ENCODE measurements around the gene LLGL2.

Gene LLGL2

DNA sequence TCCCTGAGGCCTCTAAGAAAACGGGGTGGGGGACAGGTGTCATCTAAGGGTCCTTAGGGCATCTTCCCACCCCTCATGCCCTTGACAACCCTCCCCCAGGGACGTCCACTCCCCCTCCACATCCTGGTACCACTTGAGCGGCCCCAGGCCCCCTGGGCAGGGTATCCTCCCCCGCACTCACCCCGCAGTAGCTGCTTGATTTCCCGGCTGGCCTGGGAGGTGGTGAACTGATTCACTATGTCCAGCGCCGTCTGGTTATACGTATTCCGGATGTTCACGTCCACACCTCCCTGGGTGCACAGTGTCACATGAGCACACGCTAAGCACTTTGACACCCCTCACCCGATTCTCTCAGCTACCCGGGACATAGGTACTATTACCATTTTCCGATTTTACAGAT is 19.9 kb upstream of the LLGL2 start:
- no peak for TF ChIP-seq Cebpa-rat (IDR thresholded peaks at IDR 0.05)
- Histone ChIP-seq H3K9me3 (no peaks in the 10 kb centered on the region), H3K4me2 (peak overlapping the region; percentile 73), H3K4me1 (peaks cover 97% of the 10 kb centered on the region), H3K9ac (0 out of 2 replicates have a peak overlapping the region, but pooled peaks have one; percentile 38), H3K36me3 (peaks cover 97% of the 10 kb centered on the region), H3K27me3 (no peaks in the 10 kb centered on the region), H3K4me3 (no peak overlapping the region), H4K20me1 (peaks cover 47% of the 10 kb centered on the region), H3K27ac (peak overlapping the region; percentile 38)

DNA sequence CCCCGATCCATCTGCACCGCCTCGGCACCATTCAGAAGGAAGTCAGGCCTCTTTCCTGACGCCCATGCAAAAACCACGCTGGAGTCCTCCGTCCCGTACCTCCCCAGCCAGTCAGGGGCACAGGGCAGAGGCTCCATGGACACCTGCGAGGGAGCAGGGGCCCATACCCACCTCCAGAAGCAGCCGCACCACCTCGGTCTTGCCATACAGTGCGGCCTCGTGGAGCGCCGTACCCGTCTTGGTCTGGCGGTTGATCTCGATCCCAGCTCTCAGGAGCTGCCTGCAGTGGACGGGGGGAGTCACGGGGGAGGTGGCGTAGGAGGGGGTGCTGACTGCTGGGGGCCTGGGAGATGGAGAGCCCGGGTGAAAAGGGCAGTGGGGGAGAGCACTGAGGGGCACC is 19.4 kb upstream of the LLGL2 start:
- Histone ChIP-seq H3K4me2 (peak overlapping the region; percentile 73), H3K36me3 (peaks cover 97% of the 10 kb centered on the region), H3K27ac (peak overlapping the region; percentile 38), H3K9me3 (no peaks in the 10 kb centered on the region), H3K4me1 (peaks cover 97% of the 10 kb centered on the region), H3K4me3 (no peak overlapping the region), H3K27me3 (no peaks in the 10 kb centered on the region), H4K20me1 (peaks cover 52% of the 10 kb centered on the region), H3K9ac (0 out of 2 replicates have a peak overlapping the region, but pooled peaks have one; percentile 38)
- TF ChIP-seq Cebpa-rat (IDR thresholded peaks at IDR 0.05), result no peak

DNA sequence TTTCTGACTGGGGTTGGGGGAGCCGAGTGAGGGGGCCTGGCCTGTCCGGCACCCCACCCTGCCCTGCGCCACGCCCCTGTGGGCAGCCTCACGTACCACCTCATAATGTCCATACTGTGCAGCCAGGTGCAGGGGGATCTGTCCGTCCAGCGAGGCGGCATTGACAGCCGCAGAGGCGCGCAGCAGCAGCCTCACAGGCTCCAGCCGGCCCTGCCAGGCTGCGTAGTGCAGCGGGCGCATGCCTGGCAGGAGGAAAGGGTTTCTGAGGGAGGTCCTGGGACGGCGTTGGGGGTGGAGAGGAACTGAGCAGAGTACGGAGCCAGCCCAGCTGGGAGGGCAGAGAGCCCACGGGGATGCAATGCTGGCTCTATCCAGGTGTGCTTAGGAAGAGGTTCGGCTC is 18.6 kb upstream of the LLGL2 start:
- H3K36me3 ChIP-seq, result peaks cover 97% of the 10 kb centered on the region

DNA sequence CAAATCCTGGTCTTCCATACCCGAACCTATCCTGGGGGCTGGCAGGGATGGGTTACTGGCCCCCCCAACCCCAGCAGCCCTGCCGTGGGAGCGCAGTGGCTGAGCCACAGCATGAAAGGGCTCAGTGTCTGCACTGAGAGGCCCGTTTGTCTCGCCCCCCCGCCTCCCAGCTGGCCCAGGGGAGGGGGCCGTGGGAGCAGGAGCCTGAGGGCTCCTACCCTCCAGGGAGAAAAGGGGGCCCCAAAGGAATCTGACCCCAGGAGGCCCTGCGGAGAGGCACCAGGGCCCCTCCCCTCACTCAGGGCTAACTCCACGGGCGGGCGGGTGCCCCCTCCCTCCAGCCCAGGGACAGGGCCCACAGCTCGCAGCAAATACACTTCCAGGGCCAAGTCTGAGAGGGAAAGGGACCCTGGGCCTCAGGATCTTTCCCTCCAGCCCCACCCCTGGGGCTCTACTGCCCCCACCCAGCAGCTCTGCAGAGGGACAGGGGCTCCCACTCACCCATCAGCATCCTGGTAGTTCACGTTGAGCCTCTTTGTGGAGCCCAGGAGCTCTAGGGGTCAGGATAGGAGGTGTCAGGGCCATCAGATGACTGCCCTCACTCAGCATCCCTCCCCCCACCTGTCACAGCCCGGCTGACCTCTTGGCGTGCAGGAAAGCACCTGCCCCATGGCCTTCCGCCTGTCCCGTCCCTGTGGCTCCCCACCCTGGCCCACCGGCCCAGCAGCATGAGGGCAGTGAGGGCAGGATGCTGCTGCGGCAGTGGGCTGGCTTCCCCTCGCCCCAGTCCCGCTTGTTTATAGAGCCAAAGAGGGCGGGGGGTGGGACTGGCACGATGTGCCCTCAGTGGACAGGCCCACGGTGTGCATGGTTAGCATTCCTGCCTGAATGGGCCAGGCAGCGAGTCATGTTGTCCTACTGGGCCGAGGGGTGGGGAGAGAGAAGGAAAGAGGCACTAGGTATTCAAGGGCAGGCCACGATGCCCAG is 17.5 kb upstream of the LLGL2 start:
- Histone ChIP-seq H3K36me3 (peaks cover 95% of the 10 kb centered on the region), H3K4me1 (peaks cover 100% of the 10 kb centered on the region), H3K27me3 (no peaks in the 10 kb centered on the region), H3K4me3 (no peak overlapping the region), H3K9ac (peak overlapping the region; percentile 67), H3K4me2 (peak overlapping the region; percentile 73), H4K20me1 (peaks cover 71% of the 10 kb centered on the region), H3K27ac (peak overlapping the region; percentile 72), H3K9me3 (no peaks in the 10 kb centered on the region)
- TF ChIP-seq Cebpa-rat (IDR thresholded peaks at IDR 0.05), result no peak

More for the DNA sequence above, 18.6 kb upstream of the LLGL2 start:
- no peak for TF ChIP-seq Cebpa-rat (IDR thresholded peaks at IDR 0.05)
- Histone ChIP-seq H3K4me1 (peaks cover 97% of the 10 kb centered on the region), H3K9ac (peak overlapping the region; percentile 38; the same call in 1 of the 2 replicates), H4K20me1 (peaks cover 59% of the 10 kb centered on the region), H3K27ac (peak overlapping the region; percentile 72; the same call in 1 of the 2 replicates), H3K4me2 (peak overlapping the region; percentile 73), H3K4me3 (no peak overlapping the region), H3K9me3 (no peaks in the 10 kb centered on the region), H3K27me3 (no peaks in the 10 kb centered on the region)

DNA sequence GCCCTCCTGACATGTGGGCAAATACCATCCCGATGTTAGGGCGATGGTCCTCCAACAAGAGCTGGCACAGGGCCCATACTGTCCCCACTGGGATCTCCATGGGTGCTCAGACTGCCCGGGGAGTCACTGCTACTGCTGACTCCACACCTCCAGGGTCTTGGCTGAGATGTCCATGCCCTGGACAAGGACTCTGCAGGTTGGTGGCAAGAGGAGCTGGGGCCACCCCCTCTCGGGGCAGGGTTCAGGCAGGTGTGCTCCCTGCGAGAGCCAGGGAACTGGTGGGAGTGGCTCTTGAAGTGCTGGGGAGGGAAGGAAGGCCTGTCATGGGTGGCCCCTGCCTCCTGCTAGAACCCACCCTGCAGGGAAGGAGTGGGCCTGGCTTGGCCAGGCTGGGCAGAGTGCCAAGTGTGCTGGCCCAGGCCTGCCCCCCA is 16.6 kb upstream of the LLGL2 start:
- H3K4me2 ChIP-seq, result peak overlapping the region; percentile 73
- no peak for TF ChIP-seq Cebpa-rat (IDR thresholded peaks at IDR 0.05)
- H4K20me1 ChIP-seq, result peaks cover 80% of the 10 kb centered on the region
- H3K36me3 ChIP-seq, result peaks cover 94% of the 10 kb centered on the region
- no peaks in the 10 kb centered on the region for H3K27me3 ChIP-seq
- no peaks in the 10 kb centered on the region for H3K9me3 ChIP-seq
- peaks cover 100% of the 10 kb centered on the region for H3K4me1 ChIP-seq
- peak overlapping the region; percentile 65 for H3K9ac ChIP-seq
- H3K4me3 ChIP-seq, result no peak overlapping the region
- H3K27ac ChIP-seq, result peak overlapping the region; percentile 72

DNA sequence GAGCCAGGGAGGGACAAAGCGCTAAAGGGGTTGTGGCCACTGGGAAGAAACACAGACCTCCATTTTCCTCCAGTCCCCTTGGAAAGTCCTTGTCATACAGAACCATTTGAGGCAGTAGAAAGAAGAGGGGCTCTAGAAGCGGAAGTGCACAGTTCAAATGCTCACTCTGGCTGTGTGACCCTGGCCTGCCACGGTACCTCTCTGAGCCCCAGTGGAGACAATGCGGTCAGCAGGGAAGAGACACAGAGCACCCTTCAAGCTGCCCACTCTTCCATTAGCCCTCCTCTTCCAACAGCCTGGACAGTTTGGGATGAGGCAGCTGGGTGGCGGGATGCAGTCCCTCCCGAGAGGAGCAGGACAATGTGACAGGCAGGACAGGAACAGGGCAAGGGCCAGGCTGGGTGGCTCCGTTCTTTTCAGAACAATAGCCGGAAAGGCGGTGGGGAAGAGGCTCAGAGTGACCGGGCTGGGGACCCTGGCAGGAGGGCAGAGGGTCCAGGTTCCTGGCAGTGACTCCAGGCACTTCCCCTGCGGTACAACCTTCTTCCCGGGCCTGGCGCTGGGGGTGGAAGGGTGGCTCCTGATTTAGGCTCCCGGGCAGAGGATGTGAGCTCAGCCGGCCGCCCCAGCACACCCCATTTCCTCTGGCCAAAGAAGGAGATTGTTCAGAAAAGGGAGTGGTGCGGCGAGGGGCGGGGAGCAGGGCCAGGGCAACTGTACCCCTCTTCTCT is 15.8 kb upstream of the LLGL2 start:
- TF ChIP-seq Cebpa-rat (IDR thresholded peaks at IDR 0.05), result no peak
- peaks cover 86% of the 10 kb centered on the region for H3K36me3 ChIP-seq
- no peaks in the 10 kb centered on the region for H3K27me3 ChIP-seq
- peaks cover 97% of the 10 kb centered on the region for H3K4me1 ChIP-seq
- H3K9ac ChIP-seq, result peak overlapping the region; percentile 65
- no peaks in the 10 kb centered on the region for H3K9me3 ChIP-seq
- peak overlapping the region; percentile 73 for H3K4me2 ChIP-seq
- H3K27ac ChIP-seq, result peak overlapping the region; percentile 72
- no peak overlapping the region for H3K4me3 ChIP-seq
- H4K20me1 ChIP-seq, result peaks cover 82% of the 10 kb centered on the region

DNA sequence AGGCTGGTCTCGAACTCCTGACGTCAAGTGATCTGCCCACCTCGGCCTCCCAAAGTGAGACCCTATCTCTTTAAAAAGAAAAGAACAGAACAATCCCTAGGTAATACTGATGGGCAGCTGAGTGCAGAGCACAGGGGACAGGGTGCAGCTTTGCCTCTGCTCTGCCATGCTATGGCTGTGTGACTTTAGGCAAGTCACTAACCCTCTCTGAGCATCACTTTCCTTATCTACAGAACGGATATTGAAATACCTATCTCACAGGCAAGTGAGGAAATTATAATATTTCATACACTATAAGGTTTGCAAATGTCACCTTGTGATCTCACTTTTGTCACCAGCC is 14.3 kb upstream of the LLGL2 start:
- Histone ChIP-seq H3K4me3 (no peak overlapping the region), H3K36me3 (peaks cover 71% of the 10 kb centered on the region), H3K27ac (peak overlapping the region; percentile 91; the same call in 1 of the 2 replicates), H4K20me1 (peaks cover 78% of the 10 kb centered on the region), H3K4me2 (peak overlapping the region; percentile 97), H3K4me1 (peaks cover 82% of the 10 kb centered on the region), H3K27me3 (no peaks in the 10 kb centered on the region), H3K9me3 (no peaks in the 10 kb centered on the region), H3K9ac (peak overlapping the region; percentile 91)
- TF ChIP-seq Cebpa-rat (IDR thresholded peaks at IDR 0.05), result no peak

DNA sequence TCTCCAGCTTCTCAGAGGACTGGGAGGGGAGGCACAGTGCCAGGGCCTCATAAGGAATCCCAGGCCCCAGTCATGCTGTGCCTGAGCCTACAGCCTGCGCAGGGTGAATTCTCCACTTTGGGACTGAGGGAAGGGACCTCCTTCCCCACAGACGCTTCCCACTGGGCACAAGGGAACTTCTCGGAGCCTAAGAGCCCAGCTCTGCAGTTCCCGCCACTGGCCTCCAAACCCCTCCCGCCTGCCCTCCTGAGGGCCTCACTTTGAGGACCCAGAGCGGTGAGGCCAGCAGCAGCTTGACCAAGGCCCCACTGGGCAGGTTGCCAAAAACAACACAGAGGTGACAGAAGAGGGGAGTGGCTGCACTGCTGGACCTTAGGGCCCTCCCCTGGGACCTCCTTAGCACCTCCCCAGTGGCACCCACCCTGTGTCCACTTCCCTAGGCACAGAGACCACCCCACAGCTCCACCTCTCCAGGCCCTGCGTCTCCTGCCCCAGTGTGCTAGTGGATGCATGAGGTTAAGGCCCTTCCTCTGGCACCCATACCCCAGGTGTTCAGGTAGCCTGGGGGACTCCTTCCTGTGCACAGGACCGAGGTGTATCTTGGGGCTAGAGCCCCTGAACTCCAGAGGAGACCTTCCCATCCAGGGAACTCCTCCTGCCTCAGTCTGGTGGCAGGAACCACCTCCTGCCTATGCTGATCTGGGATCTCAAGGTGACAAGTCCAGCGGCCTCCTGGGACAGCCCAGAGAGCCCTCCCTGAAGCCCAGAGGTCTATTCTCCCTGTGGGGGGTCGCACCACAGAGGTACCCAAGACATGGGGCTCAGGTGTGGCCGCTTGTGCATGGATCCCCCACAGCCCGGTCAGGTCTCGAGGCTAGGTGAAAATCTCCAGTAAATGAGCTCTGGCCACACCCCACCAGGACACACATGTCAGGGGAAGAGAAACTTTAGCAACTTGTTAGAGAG is 13.6 kb upstream of the LLGL2 start:
- H3K9me3 ChIP-seq, result no peaks in the 10 kb centered on the region
- H3K36me3 ChIP-seq, result peaks cover 64% of the 10 kb centered on the region
- no peak for TF ChIP-seq Cebpa-rat (IDR thresholded peaks at IDR 0.05)
- peak overlapping the region; percentile 91 for H3K9ac ChIP-seq
- no peaks in the 10 kb centered on the region for H3K27me3 ChIP-seq
- H3K27ac ChIP-seq, result peak overlapping the region; percentile 91
- H3K4me3 ChIP-seq, result peak overlapping the region; percentile 38; the same call in 1 of the 2 replicates
- peaks cover 75% of the 10 kb centered on the region for H3K4me1 ChIP-seq
- peak overlapping the region; percentile 97 for H3K4me2 ChIP-seq
- peaks cover 80% of the 10 kb centered on the region for H4K20me1 ChIP-seq

Data from BLaER1 (cell line).